ENCODE results near the gene CERS3.

CERS3 gene

DNA sequence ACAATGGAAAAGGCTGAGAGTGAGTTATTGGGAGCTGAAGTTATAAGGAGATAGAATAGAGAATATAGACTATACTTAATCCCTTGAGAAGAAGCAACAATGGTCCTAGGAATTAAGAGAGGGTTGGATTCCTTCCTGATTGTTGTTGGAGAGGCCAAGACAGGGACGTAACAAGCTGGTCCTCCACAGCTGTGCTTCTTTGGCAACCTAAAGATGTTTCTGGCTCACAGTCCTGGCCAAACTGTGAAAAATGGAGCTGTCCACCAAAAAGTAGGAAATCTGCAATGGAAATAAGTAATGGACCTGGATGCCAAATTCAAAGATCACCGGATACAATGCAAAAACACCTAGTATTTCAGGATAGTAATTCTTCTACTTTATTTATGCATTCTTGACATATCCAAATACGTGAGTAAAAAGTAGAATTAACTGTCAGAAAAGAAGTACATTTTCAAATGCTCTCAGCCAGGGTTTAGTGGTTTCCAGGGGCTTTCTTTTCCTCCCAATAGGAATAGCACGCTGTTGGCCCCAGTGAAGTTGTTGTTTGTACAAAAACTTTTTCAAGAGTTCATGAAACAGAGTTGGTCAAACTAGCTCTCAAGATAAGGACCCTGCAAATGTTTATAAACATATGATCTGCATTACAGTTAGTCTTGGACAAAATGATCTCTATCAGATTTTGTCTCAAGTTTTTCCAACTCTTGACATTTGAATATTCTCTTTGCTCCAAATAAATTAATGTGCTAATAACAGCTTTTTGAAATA lies 28.3 kb downstream of the CERS3 start:
- no peaks in the 10 kb centered on the region for H3F3A ChIP-seq (ENCODE audit: insufficient read depth)
- no peaks in the 10 kb centered on the region for H3K36me3 ChIP-seq (ENCODE audit: low read length)
- H3K9me2 ChIP-seq (replicated peaks; ENCODE audit: insufficient read depth, low read length), result no peaks in the 10 kb centered on the region
- H2AFZ ChIP-seq (ENCODE audit: low read depth, low read length, severe bottlenecking), result no peak overlapping the region
- H3K9me3 ChIP-seq (ENCODE audit: insufficient read depth, low read length), result no peaks in the 10 kb centered on the region
- no peak overlapping the region for H3K9ac ChIP-seq (ENCODE audit: low read length)
- H3K27ac ChIP-seq (ENCODE audit: low read depth, low read length), result no peak overlapping the region
- H3K79me2 ChIP-seq (ENCODE audit: insufficient read depth, low read length), result no peaks in the 10 kb centered on the region
- H3K4me3 ChIP-seq (ENCODE audit: insufficient read depth, low read length, poor library complexity, severe bottlenecking), result no peak overlapping the region
- H4K20me1 ChIP-seq (ENCODE audit: low read depth, low read length), result no peaks in the 10 kb centered on the region
- TF ChIP-seq CTCF (IDR thresholded peaks at IDR 0.05; ENCODE audit: insufficient read depth, low read length, poor library complexity, severe bottlenecking) (no peak), EZH2phosphoT487 (conservative IDR thresholded peaks at IDR 0.05; ENCODE audit: low read length) (no peak)
- no peaks in the 10 kb centered on the region for H3K27me3 ChIP-seq (ENCODE audit: low read length)
- H3K4me2 ChIP-seq (ENCODE audit: low read depth, low read length, poor library complexity, severe bottlenecking), result no peak overlapping the region

GRCh38 chr15:100495861-100496260 lies 32.9 kb downstream of the CERS3 start:
- no peaks in the 10 kb centered on the region for H3F3A ChIP-seq (ENCODE audit: insufficient read depth)
- no peaks in the 10 kb centered on the region for H3K79me2 ChIP-seq (ENCODE audit: insufficient read depth, low read length)
- TF ChIP-seq EZH2phosphoT487 (conservative IDR thresholded peaks at IDR 0.05; ENCODE audit: low read length), result no peak
- no peak for TF ChIP-seq CTCF (IDR thresholded peaks at IDR 0.05; ENCODE audit: insufficient read depth, low read length, poor library complexity, severe bottlenecking)
- H3K9me2 ChIP-seq (replicated peaks; ENCODE audit: insufficient read depth, low read length), result no peaks in the 10 kb centered on the region
- no peak overlapping the region for H3K9ac ChIP-seq (ENCODE audit: low read length)
- H3K27me3 ChIP-seq (ENCODE audit: low read length), result no peaks in the 10 kb centered on the region
- no peak overlapping the region for H3K4me2 ChIP-seq (ENCODE audit: low read depth, low read length, poor library complexity, severe bottlenecking)
- no peak overlapping the region for H3K27ac ChIP-seq (ENCODE audit: low read depth, low read length)
- no peak overlapping the region for H2AFZ ChIP-seq (ENCODE audit: low read depth, low read length, severe bottlenecking)
- no peaks in the 10 kb centered on the region for H4K20me1 ChIP-seq (ENCODE audit: low read depth, low read length)
- H3K9me3 ChIP-seq (ENCODE audit: insufficient read depth, low read length), result no peaks in the 10 kb centered on the region
- no peaks in the 10 kb centered on the region for H3K36me3 ChIP-seq (ENCODE audit: low read length)
- no peak overlapping the region for H3K4me3 ChIP-seq (ENCODE audit: insufficient read depth, low read length, poor library complexity, severe bottlenecking)

DNA sequence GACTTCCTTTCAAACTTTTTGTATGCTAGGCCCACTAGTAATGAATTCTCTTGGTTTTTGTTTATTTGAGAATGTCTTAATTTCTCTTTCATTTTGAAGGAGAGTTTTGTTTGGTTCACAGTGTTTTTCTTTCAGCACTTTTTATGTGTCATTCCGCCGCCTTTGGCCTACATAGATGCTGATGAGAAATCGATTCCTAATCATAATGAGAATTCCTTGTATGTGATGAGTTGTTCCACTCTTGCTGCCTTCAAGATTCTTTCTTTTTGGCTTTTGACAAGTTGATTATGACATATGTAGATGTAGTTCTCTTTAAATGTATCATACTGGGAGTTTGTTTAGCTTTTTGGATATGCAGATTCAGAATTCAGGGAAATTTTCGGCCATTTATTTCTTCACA lies 35.5 kb downstream of the CERS3 start:
- no peak overlapping the region for H3K4me3 ChIP-seq (ENCODE audit: insufficient read depth, low read length, poor library complexity, severe bottlenecking)
- H3K36me3 ChIP-seq (ENCODE audit: low read length), result no peaks in the 10 kb centered on the region
- no peaks in the 10 kb centered on the region for H3F3A ChIP-seq (ENCODE audit: insufficient read depth)
- no peaks in the 10 kb centered on the region for H3K9me3 ChIP-seq (ENCODE audit: insufficient read depth, low read length)
- no peaks in the 10 kb centered on the region for H3K27me3 ChIP-seq (ENCODE audit: low read length)
- H2AFZ ChIP-seq (ENCODE audit: low read depth, low read length, severe bottlenecking), result no peak overlapping the region
- H3K27ac ChIP-seq (ENCODE audit: low read depth, low read length), result no peak overlapping the region
- no peak overlapping the region for H3K9ac ChIP-seq (ENCODE audit: low read length)
- no peaks in the 10 kb centered on the region for H3K79me2 ChIP-seq (ENCODE audit: insufficient read depth, low read length)
- no peak overlapping the region for H3K4me2 ChIP-seq (ENCODE audit: low read depth, low read length, poor library complexity, severe bottlenecking)
- no peaks in the 10 kb centered on the region for H4K20me1 ChIP-seq (ENCODE audit: low read depth, low read length)
- no peaks in the 10 kb centered on the region for H3K9me2 ChIP-seq (replicated peaks; ENCODE audit: insufficient read depth, low read length)
- TF ChIP-seq EZH2phosphoT487 (conservative IDR thresholded peaks at IDR 0.05; ENCODE audit: low read length) (no peak), CTCF (IDR thresholded peaks at IDR 0.05; ENCODE audit: insufficient read depth, low read length, poor library complexity, severe bottlenecking) (no peak)
